GDM1 (cell line): Measurements from ENCODE around the gene SLC2A6.

ENCODE experiments used
- DNase-seq: peaks from one replicate; lab custom pipeline; 2025; lab: John Stamatoyannopoulos, UW

The SLC2A6 gene

GRCh38 chr9:133515615-133516255 lies 36.8 kb upstream of the SLC2A6 start:
- no peak for DNase-seq

DNA sequence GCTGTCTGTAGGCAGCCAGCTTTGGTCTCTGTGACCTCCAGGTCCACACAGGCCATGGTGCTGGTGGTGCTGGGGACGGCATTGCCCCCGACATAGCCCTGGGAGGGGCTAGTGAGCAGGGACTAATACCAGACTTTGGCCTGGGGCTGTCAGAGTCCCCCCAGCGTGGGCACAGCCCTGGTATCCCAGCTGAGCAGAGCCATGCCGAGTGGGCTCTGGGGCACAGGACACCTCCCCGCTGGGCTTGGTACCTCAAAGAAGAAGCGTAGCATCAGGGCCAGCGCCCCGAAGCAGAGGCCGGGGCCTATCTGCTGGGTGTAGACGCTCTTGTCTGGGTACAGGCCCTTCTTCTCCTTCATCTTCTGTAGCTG lies 36.3 kb upstream of the SLC2A6 start:
- DNase-seq, result no peak

DNA sequence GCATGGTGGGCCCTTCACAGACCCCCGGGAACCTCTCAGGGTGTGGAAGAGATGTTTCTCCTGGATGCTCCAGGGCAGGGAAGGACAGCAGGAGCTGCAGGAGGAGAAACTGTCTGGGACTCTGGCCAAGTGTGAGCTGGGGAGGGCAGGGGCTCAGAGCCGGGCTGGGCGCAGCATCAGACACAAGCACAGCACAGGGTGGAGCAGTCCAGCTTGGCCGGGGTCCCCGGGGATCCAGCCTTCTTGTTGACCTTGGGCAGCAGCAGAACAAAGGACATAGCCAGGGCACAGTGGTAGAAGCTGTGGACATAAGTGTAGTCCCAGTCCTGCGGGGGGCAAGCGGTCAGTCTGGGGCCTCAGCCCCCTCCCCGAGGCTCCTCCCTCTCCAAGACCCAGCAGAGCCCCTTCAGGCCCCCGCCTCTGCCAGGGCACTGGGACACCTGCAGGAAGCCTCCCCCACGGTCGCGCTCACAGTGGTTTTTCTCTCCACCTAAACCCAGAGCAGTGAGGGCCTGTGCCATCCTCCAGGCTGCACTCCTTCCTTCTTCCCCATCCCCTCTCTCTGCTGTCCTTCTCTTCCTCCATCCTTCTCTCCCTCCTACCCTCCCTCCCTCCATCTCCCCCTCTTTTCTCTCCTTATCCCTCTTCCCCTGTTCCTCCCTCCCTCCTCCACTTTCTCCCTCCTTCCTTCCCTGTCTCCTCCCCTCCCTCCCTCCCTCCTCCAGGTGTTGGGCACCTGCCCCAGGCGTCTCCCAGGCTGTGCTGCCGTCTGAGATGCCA lies 35.8 kb upstream of the SLC2A6 start:
- no peak for DNase-seq

- no peak for DNase-seq
Observed at GRCh38 chr9:133513214-133514100, 34.6 kb upstream of the SLC2A6 start.

- no peak for DNase-seq
Observed at GRCh38 chr9:133512253-133513213, 33.6 kb upstream of the SLC2A6 start.

DNA sequence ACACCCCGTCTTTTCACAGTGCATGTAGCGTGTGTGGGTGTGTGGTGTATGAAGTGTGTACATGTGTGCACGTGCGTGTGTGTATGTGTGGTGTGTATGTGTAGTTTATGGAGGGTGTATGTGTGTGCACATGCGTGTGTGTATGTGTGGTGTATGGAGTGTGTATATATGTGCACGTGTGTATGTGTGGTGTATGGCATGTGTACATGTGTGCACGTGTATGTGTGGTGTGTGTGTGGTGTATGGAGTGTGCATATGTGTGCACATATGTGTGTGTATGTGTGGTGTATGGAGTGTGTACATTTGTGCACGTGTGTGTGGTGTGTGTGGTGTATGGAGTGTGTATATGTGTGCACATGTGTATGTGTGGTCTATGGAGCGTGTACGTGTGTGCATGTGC lies 32.7 kb upstream of the SLC2A6 start:
- no peak for DNase-seq

GRCh38 chr9:133510926-133511505 lies 32.1 kb upstream of the SLC2A6 start:
- no peak for DNase-seq

GRCh38 chr9:133509179-133510083 lies 30.5 kb upstream of the SLC2A6 start:
- DNase-seq, result no peak

DNA sequence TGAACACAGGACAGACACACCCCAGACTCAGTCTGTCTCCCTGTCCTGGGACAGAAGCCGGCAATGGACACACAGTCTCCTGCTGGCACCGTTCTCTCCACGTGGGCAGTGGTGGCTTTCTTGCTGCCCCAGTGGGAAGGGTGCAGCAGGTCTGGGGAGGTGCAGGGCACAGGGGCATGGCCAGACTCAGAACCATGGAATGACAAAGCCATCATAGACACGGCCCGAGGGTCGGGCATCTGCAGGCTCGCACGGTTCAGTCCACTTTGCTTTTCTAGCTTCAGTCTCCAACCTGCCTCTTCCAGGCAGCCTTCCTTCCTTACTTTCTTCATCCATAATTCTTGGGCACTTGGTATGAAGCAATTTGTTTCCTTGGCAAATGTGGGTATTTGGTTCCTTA lies 29.1 kb upstream of the SLC2A6 start:
- DNase-seq, result no peak

DNA sequence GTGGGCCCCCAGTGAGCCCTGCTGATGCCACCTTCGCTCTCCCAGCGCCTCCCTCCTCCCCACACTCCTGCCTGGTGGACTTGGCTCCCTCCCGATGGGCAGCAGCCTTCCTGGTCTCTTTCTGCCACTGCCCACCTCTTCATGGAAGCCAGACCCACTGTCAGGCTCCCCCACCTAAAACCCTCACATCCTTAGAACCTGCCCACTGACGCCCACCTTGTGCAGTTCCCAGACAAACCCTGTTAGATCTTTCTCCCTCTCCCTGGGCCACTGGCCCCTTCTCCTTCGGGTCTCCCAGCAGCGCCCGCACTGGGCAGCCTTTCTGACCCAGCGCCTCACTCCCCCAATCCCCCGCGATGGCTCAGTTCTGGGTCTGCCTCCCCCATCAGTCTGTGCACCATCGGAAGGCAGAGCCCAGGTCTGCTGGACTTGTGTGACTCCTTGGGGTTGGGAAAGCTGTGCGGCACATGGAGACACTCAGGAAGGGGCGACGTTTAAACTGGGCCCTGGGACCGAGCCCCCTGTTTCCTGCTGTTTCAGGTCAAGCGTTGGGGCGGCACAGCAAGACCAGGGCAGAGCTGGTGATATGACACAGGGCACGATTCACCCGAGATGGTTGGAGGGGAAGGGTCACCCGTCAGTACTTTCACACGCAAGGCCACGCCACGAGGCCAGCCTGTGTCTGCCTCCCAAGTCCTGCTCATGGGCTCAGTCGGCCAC lies 28.5 kb upstream of the SLC2A6 start:
- no peak for DNase-seq

- no peak for DNase-seq
Observed at GRCh38 chr9:133506653-133507038, 27.7 kb upstream of the SLC2A6 start.

DNA sequence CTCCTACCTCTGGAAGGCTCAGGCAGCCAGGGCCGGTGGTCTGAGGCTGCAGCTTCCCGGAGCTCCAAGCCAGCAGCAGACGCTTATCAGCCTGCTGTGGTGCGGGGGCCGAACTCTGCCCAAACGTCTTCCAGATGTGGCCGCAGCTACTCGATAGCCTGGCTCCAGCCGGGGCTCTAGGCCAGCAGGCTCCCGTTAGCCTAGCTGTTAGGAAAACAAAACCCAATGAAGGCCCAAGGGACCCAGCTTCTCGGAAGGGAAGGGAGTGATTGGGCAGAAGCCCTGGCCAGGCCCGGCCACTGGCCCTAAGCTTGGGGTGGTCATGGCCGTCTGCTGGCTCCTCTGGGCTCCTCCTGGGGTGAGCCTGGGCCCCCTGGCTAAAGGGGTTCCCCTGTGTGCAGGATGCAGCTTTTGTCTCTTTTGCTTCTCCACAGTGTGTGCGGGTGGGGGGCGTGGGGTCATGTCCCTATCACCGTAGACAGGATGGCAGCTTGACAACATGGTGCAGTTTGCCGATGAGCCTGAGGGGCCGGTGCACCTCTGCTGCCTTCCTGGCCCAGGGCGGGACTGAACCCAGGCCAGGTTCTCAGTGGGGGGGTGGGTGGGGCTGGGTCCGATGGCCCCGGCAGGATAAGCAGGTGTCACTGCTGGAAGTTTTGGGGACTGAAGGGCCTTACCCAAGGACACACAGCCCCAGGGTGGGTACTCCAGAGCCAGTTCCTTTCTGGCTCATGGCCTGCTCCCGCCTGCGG lies 27.2 kb upstream of the SLC2A6 start:
- no peak for DNase-seq

DNA sequence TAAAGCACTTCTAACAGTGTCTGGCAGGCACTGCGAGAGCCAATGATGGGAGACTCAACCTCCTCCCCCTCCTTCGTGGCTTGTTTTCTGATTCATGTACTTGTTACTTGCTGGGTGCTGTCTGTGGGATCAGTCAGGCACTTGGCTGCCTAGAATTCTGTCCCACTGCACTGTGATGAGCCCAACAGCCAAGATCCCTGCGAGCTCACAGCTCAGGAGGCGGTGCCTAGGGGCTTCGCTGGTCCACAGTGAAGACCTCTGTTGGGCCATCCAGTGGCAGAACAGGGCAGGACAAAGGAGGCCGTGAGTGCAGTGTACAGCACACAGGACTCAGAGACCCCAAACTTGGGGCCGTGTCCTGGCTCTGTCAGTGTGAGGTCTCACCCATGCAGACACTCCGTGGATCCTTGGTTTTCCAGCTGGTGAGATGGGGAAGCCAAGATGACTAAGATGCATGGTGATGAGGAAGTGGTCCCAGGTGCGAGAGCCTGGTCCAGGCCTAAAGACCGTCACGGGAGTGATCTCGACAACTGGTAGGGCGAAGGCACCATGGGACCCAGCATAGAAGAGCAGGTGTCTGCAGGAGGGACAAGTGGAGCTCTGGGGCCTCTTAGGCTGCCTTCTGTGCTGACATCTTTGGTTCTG lies 26.4 kb upstream of the SLC2A6 start:
- DNase-seq, result no peak

GRCh38 chr9:133502112-133502511 lies 23.2 kb upstream of the SLC2A6 start:
- DNase-seq, result no peak

- no peak for DNase-seq
Observed at GRCh38 chr9:133499892-133500270, 21.0 kb upstream of the SLC2A6 start.

DNA sequence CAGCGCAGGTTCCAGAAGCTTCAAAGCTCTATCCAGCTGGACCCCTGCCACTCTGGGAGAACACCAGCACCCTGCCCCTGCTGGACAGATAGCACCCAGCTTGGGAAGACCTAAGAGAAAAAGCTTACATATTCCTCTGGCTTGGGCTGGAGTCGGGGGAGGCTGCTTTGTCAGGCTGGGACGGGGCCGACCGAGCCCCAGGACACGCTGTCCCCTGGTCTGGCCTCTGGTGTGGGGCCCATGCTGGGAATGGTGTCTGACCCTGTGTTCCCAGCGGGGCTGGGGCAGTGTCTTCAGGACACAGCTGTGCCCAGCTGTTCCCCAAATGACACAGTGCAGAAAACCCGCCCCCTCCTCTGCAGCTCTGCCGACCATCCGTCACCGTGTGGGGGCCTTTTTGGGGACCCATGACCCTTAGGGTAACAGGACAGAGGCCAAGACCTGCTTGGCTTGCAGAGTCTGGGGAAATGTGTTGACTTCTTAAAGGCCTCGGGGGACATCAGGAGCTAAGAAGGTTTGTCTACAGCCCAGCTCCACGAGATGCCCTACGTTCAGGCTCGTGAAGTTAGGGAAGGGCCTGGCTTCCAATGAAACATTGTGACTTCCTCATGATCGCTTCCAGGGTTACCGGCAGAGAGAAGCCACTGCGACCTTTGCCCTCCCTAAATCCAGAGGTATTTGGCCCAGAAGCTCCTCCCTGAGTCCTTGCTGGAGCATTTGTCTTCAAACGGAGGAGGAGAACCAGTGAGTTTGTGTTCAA lies 20.4 kb upstream of the SLC2A6 start:
- DNase-seq, result no peak
